K562 (cell line): ENCODE data around the gene C17orf114.

Experiments
- TF ChIP-seq, protein P1 (sequence below), 2 experiments: fragments of 450-650 bp in 1 of 2; sonication (generic) in 1 of 2; formaldehyde crosslinking in 1 of 2; IDR thresholded peaks; 2 replicates each; pipeline versions ENCODE4 v1.7.1 to v1.9.0; 2016 to 2022; ENCODE audit warnings: inconsistent platforms in 1 of 2, mild to moderate bottlenecking in 1 of 2, missing genetic modification reagents in 1 of 2

C17orf114 gene

DNA sequence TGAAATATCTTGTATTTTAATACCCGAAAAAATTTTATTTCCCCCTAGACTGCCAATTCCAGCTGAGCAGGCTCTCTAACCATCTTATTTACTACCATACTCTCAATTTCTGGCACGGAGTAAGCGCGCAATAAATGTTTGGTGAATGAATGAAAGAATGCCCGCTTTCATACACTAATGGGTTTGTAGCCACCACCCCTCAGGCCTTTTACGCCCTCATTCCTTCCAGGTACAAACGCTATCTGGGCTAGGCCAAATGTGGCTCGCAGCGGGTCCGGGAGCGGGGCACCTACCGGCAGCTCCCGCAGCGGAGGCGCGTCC lies 4.3 kb upstream of the C17orf114 start (continued):
- TF ChIP-seq, protein P1, sequence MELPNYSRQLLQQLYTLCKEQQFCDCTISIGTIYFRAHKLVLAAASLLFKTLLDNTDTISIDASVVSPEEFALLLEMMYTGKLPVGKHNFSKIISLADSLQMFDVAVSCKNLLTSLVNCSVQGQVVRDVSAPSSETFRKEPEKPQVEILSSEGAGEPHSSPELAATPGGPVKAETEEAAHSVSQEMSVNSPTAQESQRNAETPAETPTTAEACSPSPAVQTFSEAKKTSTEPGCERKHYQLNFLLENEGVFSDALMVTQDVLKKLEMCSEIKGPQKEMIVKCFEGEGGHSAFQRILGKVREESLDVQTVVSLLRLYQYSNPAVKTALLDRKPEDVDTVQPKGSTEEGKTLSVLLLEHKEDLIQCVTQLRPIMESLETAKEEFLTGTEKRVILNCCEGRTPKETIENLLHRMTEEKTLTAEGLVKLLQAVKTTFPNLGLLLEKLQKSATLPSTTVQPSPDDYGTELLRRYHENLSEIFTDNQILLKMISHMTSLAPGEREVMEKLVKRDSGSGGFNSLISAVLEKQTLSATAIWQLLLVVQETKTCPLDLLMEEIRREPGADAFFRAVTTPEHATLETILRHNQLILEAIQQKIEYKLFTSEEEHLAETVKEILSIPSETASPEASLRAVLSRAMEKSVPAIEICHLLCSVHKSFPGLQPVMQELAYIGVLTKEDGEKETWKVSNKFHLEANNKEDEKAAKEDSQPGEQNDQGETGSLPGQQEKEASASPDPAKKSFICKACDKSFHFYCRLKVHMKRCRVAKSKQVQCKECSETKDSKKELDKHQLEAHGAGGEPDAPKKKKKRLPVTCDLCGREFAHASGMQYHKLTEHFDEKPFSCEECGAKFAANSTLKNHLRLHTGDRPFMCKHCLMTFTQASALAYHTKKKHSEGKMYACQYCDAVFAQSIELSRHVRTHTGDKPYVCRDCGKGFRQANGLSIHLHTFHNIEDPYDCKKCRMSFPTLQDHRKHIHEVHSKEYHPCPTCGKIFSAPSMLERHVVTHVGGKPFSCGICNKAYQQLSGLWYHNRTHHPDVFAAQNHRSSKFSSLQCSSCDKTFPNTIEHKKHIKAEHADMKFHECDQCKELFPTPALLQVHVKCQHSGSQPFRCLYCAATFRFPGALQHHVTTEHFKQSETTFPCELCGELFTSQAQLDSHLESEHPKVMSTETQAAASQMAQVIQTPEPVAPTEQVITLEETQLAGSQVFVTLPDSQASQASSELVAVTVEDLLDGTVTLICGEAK (IDR thresholded peaks at IDR 0.05), result no peak
- TF ChIP-seq, protein P1 (CRISPR knock-in tag; IDR thresholded peaks at IDR 0.05), result no peak
